Activated CD8-positive, alpha-beta memory T cell treated with anti-CD3 and anti-CD28 coated beads for 36 hours (primary cell): ENCODE results near the gene MIGA1. TPM values are rescaled to one million over a fixed set of nuclear protein-coding genes. Genes with fewer than 3 reads are reported as not detected.

Experiments used
- CTCF ChIA-PET: fragments of 350-600 bp; sonication (Branson Sonifier 250); formaldehyde crosslinking; loops from one replicate; lab custom pipeline; 2021; ENCODE audit warnings: antibody characterized with exemption; lab: Charles Lee
- POLR2A ChIA-PET: fragments of 350-600 bp; sonication (Branson Sonifier 250); formaldehyde crosslinking; loops from one replicate; lab custom pipeline; 2021; ENCODE audit warnings: antibody characterized with exemption; lab: Charles Lee
- total RNA-seq, 2 experiments: library from RNA; stranded (reverse); gene quantifications; one replicate each; pipeline ENCODE4 v1.2.3, GENCODE V29; 2021

The MIGA1 gene
- total RNA-seq, 2 experiments from 2014 or later = 8.9 to 10.3 TPM

GRCh38 chr1:77833521-77834100 lies 54.2 kb downstream of the MIGA1 start:
- POLR2A ChIA-PET = no interaction called here
- CTCF ChIA-PET = no interaction called here

DNA sequence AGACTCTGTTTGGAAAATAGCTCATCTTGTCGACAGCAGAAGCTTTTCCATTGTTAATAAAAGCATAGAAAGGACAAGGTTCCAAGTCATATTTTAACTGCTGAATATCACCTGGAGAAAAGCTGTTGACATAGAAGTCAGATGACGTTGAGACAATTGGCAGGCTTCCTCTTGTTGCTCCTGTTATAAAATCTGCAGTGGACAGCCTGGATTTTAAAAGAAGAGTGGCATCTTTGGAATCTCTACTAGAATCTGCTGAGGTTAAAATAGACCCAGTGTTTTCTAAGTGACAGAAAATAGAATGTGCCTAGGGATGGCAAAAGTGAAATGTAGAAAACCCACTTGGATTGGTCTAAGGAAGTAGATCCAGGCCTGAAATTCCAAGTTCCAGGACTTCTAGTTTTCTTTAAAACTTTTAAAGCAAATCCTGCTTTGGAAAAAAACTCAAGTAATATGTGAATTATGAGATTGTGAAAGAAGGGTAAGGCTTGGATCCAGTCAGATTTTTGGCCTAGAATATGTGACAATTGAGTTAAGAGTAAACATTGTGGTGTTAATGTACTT lies 55.4 kb downstream of the MIGA1 start:
- CTCF ChIA-PET = no interaction called here

DNA sequence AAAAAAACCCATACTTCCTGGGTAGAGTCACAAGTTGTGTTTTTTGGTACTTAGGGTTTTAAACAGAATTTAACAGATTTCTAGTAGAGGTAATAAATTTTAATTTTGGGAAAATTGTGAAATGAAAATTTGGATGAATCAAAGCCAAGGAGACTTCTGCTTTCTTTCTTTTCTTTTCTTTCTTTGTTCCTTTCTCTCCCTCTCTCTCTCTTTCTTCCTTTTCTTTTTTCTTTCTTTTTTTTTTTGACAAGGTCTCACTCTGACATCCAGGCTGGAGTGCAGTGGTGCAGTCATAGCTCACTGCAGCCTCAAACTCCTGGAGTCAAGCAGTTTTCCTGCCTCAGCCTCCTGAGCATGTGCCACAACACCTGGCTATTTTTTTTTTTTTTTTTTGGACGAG lies 62.1 kb downstream of the MIGA1 start:
- ChIA-PET CTCF (interaction anchor here (0.7 kb wide), 1 partner anchor 25 kb away, joined by 3 read pairs; no protein-coding TSS in a partner anchor), POLR2A (no interaction called here)

More for the DNA sequence above, 55.4 kb downstream of the MIGA1 start:
- POLR2A ChIA-PET = no interaction called here

DNA sequence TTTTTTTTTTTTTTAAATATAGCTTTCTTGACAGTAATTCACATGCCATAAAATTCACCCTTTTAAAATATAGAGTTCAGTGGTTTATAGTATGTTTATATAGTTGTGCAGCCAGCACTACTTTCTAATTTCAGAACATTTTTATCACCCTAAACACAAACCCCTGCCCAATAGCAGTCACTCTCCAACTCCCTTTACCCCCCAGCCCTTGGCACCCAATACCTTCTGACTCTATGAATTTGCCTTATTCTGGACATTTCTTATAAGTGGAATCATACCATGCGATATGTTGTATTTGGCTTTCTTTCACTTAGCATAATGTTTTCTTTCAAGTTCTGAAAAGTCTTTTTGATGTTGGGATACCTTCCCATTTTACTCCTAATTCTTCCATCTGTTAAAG lies 66.5 kb downstream of the MIGA1 start:
- POLR2A ChIA-PET = no interaction called here
- CTCF ChIA-PET = no interaction called here

DNA sequence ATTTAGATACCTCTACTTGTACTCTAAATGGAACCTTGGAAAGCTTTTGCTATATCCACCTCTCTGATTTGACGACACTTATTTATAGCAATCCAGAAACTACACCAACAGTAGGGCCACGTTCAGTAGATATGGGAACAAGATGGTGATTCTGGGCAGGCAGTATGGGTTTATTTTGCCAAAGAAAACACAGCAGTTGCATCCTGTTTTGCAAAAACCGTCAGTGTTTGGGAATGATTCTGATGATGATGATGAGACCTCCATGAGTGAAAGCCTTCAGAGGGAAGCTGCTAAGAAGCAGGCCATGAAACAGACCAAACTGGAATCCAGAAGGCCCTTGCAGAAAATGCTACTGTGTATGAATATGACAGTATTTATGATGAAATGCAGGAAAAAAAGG lies 67.5 kb downstream of the MIGA1 start:
- CTCF ChIA-PET = no interaction called here

DNA sequence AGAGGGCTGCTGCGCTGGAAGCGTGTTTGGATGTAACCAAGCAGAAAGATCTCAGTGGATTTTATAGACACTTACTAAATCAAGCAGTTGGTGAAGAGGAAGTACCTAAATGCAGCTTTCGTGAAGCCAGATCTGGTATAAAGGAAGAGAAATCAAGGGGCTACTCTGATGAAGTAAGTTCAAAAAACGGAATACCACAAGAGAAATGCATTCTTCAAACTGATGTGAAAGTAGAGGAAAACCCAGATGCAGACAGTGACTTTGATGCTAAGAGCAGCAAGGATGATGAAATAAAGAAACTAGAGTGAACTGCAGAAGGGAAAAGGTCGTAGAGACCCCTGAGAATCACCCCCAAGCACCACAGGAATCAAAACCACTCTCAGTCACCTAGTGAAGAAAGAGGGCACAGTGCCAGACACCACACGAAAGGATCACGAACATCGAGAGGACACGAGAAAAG lies 68.2 kb downstream of the MIGA1 start:
- ChIA-PET CTCF (no interaction called here), POLR2A (no interaction called here)

More for the DNA sequence above, 67.5 kb downstream of the MIGA1 start:
- POLR2A ChIA-PET = no interaction called here

DNA sequence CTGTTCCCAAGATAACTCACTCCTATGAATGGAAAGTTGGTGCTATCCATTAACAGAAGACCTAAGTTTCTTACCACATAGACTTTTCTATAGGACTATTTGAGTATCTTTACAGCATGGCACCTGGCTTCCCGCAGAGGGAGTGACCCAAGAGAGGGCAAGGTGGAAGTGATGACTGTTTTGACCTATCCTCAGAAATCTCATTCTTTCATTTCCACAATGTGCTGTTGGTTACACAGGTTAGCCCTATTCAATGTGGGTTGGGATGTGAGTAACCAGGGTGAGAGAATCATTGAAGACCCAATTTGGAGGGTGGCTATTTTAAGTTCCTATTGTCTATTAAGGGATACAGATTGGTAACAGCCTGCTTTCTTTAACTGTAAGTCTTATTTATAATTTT lies 70.6 kb downstream of the MIGA1 start:
- ChIA-PET CTCF (interaction anchor here (0.7 kb wide), 1 partner anchor 1137 kb away, joined by 3 read pairs; no protein-coding TSS in a partner anchor), POLR2A (no interaction called here)

DNA sequence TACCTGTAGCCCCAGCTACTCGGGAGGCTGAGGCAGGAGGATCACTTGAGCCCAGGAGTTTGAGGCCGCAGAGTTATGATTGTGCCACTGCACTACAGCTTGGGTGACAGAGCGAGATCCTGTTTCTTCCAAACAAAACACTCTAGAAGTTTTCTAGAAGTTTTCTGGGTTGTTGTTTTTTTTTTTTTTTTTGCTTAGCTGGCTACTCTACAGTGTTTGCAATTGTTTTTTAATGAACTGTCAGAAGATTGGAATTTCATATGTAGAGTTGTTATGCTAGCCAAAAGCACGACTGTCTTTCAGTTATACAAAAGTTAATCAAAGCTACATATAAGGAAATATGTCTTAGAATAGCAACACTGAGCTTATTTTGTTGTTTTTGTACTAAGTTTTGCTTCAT lies 78.1 kb downstream of the MIGA1 start:
- ChIA-PET POLR2A (no interaction called here), CTCF (no interaction called here)

- CTCF ChIA-PET = no interaction called here
- POLR2A ChIA-PET = no interaction called here
Observed at GRCh38 chr1:77858725-77859124, 79.3 kb downstream of the MIGA1 start.

- ChIA-PET CTCF (no interaction called here), POLR2A (no interaction called here)
Observed at GRCh38 chr1:77859248-77859647, 79.8 kb downstream of the MIGA1 start.

- POLR2A ChIA-PET = no interaction called here
Observed at GRCh38 chr1:77866296-77866695, 86.8 kb downstream of the MIGA1 start.

DNA sequence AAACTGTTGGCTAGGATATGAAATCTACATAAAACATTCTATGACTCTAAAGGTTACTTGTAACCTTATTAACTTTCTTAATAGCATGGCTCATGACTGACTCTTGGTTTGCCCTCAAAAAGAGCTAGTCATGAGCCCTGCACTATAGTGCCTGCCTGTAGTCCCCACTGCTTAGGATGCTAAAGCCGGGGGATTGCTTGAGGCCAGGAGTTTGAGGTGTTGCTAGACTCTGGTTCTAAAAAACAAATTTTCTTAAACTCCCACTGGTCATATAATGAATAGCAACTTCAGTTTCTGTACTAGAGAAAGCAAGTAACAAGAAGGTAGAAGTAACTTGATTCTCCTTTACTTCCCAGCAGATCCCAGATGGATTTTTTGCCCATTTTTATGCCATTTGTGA lies 93.2 kb downstream of the MIGA1 start:
- ChIA-PET POLR2A (no interaction called here), CTCF (no interaction called here)

More at GRCh38 chr1:77866296-77866695, 86.8 kb downstream of the MIGA1 start:
- CTCF ChIA-PET = interaction anchor here (0.6 kb wide), 1 partner anchor 24 kb away, joined by 3 read pairs; no protein-coding TSS in a partner anchor

- CTCF ChIA-PET = no interaction called here
- POLR2A ChIA-PET = no interaction called here
Observed at GRCh38 chr1:77873461-77873860, 94.0 kb downstream of the MIGA1 start.

DNA sequence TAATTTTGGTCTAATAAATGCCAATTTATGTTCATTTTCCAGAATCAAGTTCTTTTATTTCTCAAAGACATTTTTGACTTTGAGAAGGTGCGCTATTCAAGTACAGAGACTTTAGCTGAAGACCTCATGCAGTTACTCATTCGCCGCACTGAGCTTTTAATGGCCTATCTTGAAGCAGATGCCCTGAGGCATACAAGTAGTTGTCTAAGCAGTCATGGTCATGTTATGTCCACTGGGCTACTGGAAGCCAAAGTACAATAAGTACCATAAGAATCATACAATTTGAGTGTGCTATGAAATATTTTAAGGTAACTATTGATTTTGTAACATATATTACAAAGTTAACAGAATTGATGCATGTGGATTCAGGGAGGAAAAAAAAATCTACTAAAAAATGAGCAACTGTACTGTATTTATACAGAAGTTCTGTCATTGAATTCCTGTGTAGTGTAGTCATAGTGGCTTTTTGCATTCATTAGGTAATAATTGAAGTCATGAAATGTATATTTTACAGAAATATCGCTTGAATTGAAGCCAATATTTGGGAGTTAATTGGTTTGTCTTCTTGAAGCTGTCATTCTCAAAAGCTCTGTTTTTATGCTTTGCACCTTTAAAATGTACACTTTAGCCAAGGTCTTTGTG lies 95.5 kb downstream of the MIGA1 start:
- POLR2A ChIA-PET = no interaction called here
- CTCF ChIA-PET = no interaction called here

DNA sequence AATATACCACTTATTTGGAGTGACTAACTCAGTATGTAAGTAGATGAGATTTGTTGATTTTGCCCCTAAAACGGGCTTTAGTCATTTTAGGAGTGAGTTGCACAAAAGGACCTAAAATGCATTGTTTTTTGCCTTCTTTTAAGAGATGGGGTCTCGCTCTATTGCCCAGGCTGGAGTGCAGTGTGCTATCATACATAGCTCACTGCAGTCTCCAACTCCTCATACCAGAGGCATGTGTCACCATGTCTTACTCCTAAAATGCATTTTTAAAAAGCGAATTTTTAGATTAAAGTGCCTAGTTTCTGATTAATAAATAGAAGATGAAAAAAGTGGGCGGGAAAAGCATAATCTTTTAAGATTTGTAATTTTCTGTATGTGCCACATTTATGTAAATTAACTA lies 97.4 kb downstream of the MIGA1 start:
- ChIA-PET CTCF (no interaction called here), POLR2A (no interaction called here)

DNA sequence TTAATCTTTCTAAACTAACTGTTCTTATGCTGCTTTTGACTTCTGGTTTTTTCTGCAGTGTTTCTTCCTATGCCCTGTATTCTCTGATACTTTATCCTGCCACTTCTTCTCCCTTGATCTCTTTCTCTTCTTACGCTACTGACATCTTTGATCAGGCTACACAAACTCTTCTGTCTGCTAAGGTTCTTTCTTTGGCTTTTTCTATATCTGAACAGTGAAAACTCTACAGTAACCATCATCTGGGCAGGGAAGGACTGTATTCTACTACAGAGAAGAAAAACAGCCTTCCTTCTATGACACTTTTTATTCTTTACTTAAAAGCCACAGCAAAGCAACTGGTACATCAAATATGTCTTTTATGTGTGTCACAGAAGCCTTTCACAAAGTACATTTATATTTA lies 101.6 kb downstream of the MIGA1 start:
- ChIA-PET CTCF (no interaction called here), POLR2A (no interaction called here)

DNA sequence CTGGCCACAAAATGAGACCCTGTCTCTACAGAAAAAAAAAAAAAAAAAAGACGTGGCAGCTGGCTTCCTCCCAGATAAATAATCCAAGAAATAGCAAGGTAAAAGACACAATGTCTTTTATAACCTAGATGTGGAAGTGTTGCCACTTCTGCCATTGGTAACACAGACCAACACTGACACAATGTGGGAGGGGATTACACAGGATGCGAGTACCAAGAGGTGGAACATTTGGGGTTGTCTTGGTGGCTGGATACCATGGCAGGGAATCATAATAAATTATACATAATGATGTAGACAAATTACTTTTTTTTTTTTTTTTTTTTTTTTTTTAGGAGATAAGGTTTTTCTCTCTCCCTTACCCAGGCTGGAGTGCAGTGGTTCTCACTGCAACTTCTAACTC lies 103.0 kb downstream of the MIGA1 start:
- CTCF ChIA-PET = no interaction called here
- POLR2A ChIA-PET = interaction anchor here (0.7 kb wide), 2 partner anchors 44 to 307 kb away, joined by 3 to 10 read pairs; no protein-coding TSS in a partner anchor

- ChIA-PET POLR2A (no interaction called here), CTCF (no interaction called here)
Observed at GRCh38 chr1:77888081-77888780, 108.8 kb downstream of the MIGA1 start, which contains the start of gene NEXN. NEXN (plus strand) TSS chr1:77888624; CDS start chr1:77916107, 27,483 bp downstream.

GRCh38 chr1:77888781-77889642 lies 109.6 kb downstream of the MIGA1 start:
- ChIA-PET POLR2A (no interaction called here), CTCF (no interaction called here)
